Right lung (tissue), 5 donors: Measurements from ENCODE around the gene MYADML2. TPM values are rescaled to one million over a fixed set of nuclear protein-coding genes. Genes with fewer than 3 reads are reported as not detected.

Source experiments
- DNase-seq, 2 donors: peaks; one replicate each; pipeline ENCODE4 v3.0.0-alpha.2; 2013
- polyA plus RNA-seq, 5 donors: library from polyadenylated mRNA; unstranded; fragments of 120-200 nt; gene quantifications; one replicate each; pipeline versions ENCODE4 v1.2.1 to v1.2.3, GENCODE V29; 2013; ENCODE audit warnings: inconsistent platforms in 1 of 5, low replicate concordance in 1 of 5; ENCODE audit not compliant: insufficient read length in 5 of 5, insufficient read depth in 1 of 5

Gene MYADML2
- polyA plus RNA-seq, 5 donors, result 0.10 to 1.2 (median 0.17) TPM; not detected in 1

- DNase-seq, result no peak
These were observed 34.4 kb downstream of the MYADML2 start for GRCh38 chr17:81912441-81913309.

DNA sequence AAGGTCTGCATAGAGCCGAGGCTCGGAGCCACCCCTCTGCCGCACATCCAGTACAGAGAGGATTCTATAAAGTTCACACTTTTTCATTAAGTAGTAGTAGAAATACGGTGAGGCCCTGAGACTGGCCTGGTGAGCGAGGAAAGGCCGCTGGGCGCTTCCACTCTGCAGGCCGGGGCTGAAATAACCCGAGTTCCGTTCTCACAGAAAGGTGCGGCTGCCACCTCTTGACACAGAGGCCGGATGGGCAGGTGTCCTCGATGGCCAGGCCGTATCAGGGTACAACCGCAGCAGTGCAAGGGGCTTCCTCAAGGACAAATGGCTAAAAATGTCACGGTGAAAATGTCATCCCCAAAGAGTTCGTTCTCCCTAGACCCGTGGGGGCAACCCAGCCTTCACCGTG, 35.1 kb downstream of the MYADML2 start:
- no peak for DNase-seq

GRCh38 chr17:81911277-81911961, 35.6 kb downstream of the MYADML2 start, which contains the start of gene PCYT2:
TSS of gene PCYT2 (minus strand) at chr17:81911399. CDS start at chr17:81911355, 44 bp downstream.
- DNase-seq, result peak; percentile 83 to 87

DNA sequence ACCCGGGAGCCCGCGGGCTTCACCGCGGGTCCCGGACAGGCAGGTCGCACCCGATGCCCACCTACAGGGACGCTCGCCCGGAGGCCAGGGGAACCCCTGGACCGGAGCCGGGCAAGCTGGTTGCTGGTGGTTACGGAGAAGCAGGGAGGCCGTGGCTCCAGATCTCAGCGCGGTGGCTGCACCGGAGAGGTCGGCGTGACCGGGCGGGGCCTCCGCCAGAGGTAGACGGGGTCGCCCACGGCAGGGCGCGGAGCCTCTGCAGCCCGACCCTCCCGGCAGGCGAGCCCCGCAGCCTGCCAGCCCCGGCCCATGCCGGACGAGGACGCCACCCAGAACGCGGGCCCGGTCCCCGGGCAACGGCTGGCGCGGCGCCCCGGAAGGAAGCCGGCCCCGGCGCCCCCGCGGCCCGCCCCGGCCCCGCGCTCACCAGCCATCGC, 36.2 kb downstream of the MYADML2 start:
- no peak for DNase-seq

- no peak for DNase-seq
These were observed 36.8 kb downstream of the MYADML2 start for GRCh38 chr17:81909966-81910839.

GRCh38 chr17:81909231-81909630, 37.8 kb downstream of the MYADML2 start:
- DNase-seq, result no peak

DNA sequence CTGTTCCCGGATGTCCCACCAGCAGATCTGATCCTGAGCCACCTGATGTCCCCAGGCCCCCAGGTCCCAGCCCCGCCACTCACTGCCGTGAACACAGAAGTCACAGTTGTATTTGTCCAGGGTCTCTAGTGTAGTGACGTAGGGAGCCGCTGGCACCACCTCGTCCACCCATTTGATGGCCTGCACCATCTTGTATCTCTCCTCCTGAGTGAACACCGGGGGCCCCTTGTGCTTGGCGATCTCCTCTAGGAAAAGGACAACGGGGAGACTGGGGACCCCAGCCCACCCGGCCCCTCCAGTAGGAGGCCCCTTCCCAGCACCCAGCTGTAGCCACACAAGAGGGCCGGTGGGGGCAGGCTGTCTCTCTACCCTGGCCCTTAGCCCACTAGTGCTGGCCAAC, 38.2 kb downstream of the MYADML2 start:
- DNase-seq, result no peak

DNA sequence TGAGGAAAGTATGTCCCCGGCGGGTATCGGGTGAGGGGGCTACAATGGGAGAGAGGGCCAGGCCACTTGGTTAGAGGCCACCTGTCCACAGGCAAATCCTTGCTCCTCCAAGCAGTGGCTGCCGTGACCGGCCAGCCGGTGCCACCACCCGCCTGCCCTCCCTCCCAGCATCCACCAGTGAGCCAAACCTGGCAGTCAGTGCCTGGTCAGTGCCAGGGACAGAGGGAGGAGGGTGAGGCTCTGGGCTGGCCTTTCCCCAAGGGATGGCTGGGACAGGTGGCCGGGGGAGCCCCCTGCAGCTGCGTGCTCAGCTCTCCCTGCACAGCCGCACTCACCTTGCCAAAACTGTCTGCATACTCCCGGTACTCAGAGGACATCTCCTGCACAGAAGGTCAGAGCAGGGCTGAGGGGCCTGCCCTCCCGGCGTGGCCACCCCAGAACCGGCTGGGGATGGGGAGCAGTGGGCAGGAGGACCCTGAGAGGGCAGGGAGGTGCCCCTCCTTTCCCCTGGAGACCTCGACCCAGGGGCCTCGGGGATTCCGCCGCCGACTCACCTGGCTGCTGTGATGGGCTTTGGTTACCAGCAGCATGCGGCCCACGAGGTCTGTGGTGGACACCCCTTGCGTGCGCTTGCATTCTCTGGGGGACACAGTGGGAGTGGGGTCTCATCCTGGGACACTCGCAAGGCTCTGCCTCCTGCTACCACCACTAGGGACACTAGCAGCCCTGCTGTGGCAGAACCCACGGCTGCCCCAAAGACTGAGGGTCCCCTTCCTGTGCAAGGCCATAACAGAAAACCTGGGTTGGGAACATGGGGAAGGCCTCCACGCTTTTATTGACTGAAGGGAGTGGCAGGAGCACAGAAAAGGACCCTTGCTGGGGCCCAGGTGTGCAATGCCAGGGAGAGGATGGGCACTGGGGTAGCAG, 39.6 kb downstream of the MYADML2 start:
- no peak for DNase-seq

- DNase-seq, result no peak
These were observed 40.4 kb downstream of the MYADML2 start for GRCh38 chr17:81906476-81907218.

GRCh38 chr17:81905993-81906392, 41.0 kb downstream of the MYADML2 start:
- no peak for DNase-seq

DNA sequence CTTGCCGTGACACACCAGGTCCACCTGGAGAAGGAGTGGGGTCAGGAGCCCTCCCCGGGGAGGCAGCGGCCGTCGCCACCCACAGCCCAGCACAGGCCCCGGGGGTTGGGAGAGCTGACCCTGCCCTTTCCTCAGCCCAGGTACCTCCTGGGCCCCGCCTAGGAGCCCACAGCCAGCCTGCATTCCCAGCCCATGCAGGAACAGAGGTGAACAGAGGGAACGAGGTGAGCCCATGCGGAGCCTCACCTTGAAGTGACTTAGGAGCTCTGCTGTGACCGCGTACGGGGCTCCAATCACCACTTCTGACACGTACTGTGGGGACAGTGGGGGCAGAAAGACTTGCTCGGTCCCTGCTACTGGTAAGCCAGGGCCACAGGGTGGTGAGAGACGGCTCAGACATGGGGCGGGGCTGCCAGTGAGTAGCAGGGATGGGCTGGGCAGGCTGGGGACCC, 41.6 kb downstream of the MYADML2 start:
- DNase-seq, result no peak

GRCh38 chr17:81904600-81905423, 42.2 kb downstream of the MYADML2 start:
- no peak for DNase-seq

DNA sequence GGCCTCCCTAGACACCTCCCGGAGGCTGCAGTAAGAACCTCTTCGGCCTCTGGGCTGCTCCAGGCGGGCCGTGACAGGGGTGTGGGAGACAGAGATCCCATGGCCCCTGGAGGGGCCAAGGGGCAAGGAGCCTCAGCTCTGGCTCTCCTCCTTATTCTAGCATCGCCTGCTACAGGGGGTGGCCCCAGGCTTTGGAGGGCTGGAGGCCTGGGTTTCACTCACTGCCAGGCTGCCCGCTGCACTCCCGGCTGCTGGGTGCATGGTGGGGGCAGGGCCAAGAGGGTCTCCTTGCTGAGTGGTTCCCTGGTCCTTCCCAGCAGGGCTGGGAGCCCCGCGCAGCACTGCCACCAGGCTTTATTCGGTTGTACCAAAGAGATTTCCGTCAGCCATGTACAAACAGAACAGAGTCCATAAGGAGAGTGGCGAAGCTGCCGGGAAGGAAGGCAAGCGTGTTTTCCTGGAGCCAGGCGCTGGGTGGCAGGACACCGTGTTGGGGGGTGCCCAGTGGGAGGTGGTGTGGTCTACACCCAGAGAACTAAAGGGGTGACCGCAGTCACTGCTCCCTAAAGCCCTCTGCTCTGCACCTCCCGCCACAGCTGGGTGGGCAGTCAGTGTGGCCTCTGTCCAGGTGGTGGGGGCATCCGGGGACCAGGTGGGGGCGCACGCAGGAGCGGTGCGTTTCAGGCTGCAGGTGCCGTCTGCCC, 43.0 kb downstream of the MYADML2 start:
- DNase-seq, result no peak

GRCh38 chr17:81903415-81903831, 43.6 kb downstream of the MYADML2 start:
- DNase-seq, result no peak

- DNase-seq, result no peak
These were observed 44.2 kb downstream of the MYADML2 start for GRCh38 chr17:81902653-81903414.

- no peak for DNase-seq
These were observed 44.9 kb downstream of the MYADML2 start, which contains the start of gene NPB for GRCh38 chr17:81902023-81902652. TSS of gene NPB (plus strand) at chr17:81902238. CDS start at chr17:81902278, 40 bp downstream.
